Sigmoid colon (tissue), 7 donors: ENCODE data around the gene CCDC18. TPM values are rescaled to one million over a fixed set of nuclear protein-coding genes. Genes with fewer than 3 reads are reported as not detected.
"Not testable (repeated sequence)": the region's sequence is repeated elsewhere in the genome, so short reads cannot be mapped to it uniquely, and the experiment has no call there.

Experiments
- DNase-seq: peaks from one replicate; pipeline ENCODE4 v3.0.0-alpha.2; 2019
- H3K27ac ChIP-seq, 4 donors: fragments of 200-600 bp; sonication (generic); one replicate each; pipeline ENCODE4 v1.5.1; 2016 to 2019; ENCODE audit warnings: mild to moderate bottlenecking in 1 of 4
- H3K27me3 ChIP-seq, 3 donors: fragments of 200-600 bp; sonication (generic); one replicate each; pipeline ENCODE4 v1.5.1; 2019; ENCODE audit warnings: mild to moderate bottlenecking in 1 of 3
- H3K36me3 ChIP-seq, 4 donors: fragments of 200-600 bp; sonication (generic); one replicate each; pipeline ENCODE4 v1.5.1; 2016 to 2019
- H3K4me1 ChIP-seq, 4 donors: fragments of 200-600 bp; sonication (generic); one replicate each; pipeline ENCODE4 v1.5.1; 2017 to 2019
- H3K4me3 ChIP-seq, 4 donors: fragments of 200-600 bp; sonication (generic); one replicate each; pipeline ENCODE4 v1.5.1; 2017 to 2019; ENCODE audit warnings: mild to moderate bottlenecking in 2 of 4, moderate library complexity in 1 of 4
- H3K9me3 ChIP-seq, 4 donors: fragments of 200-600 bp in 3 of 4; sonication (generic) in 3 of 4; one replicate each; pipeline versions ENCODE4 v1.5.1 to v1.6.1; 2013 to 2019
- CTCF ChIP-seq, 4 experiments: fragments of 450-650 bp in 3 of 4; fragments of 200-600 bp in 1 of 4; IDR thresholded peaks; one replicate each; pipeline ENCODE4 v1.5.1; 2016 to 2019; ENCODE audit warnings: antibody characterized with exemption in 4 of 4, mild to moderate bottlenecking in 3 of 4, moderate library complexity in 2 of 4
- EP300 ChIP-seq, 4 donors: sonication (generic); formaldehyde crosslinking; IDR thresholded peaks; one replicate each; pipeline ENCODE4 v1.6.1; 2017; ENCODE audit warnings: antibody characterized with exemption in 4 of 4
- POLR2A ChIP-seq, 2 donors: fragments of 450-650 bp; IDR thresholded peaks; one replicate each; pipeline ENCODE4 v1.6.1; 2016; ENCODE audit warnings: antibody characterized with exemption in 2 of 2, mild to moderate bottlenecking in 2 of 2, moderate library complexity in 2 of 2
- POLR2AphosphoS5 ChIP-seq, 4 donors: sonication (generic); formaldehyde crosslinking; IDR thresholded peaks; one replicate each; pipeline ENCODE4 v1.6.1; 2017; ENCODE audit warnings: antibody characterized with exemption in 4 of 4
- WGBS, 2 donors: extraction: QIAGEN DNeasy Blood & Tissue Kit; methylation state at CpG; one replicate each; pipeline ENCODE4 v1.1.7; 2013; 5-methylcytosine and 5-hydroxymethylcytosine counted together
- intact Hi-C: fragments of 100-400 bp; cut with DNase I; formaldehyde crosslinking; loops from one replicate; pipeline ENCODE4 v1.15.1; 2023
- polyA plus RNA-seq, 3 donors: library from polyadenylated mRNA; stranded (reverse); fragments of 200-250 nt; gene quantifications; one replicate each; pipeline ENCODE4 v1.2.3, GENCODE V29; 2013
- total RNA-seq, 4 donors: library from RNA; depleted of rRNA; stranded (reverse); fragments of >200 nt; gene quantifications; one replicate each; pipeline ENCODE4 v1.1.0, GENCODE V29; 2016
- donor health status: healthy with polysubstance abuse.
- donor health status: Bipolar disorder and iron deficiency.
- donor health status: healthy.

Gene CCDC18
- total and polyA plus RNA-seq, 7 donors: 0.60 to 6.9 (median 2.5) TPM

DNA sequence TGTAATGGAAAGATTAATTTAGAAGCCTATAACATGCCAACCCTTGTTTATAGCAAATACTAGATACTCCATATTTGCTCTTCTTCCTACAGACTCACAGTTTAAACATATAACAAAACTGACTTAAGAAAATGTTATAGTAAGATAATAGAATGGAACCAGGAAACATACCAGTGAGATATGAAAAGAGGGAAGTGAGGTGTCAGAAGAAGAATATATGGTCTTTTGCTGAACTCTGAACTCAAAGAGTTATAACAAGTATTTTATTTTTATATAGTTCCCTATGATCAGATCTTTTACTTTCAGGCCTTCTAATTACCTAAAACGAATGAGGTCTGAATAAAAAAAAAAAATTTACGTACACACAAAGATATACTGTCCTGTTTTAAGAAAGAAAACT, 21.2 kb upstream of the CCDC18 start:
- intact Hi-C loops: no loop called here
- TF ChIP-seq CTCF (IDR thresholded peaks at IDR 0.05) (no peak), POLR2A (IDR thresholded peaks at IDR 0.05) (no peak), POLR2AphosphoS5 (IDR thresholded peaks at IDR 0.05) (no peak), EP300 (IDR thresholded peaks at IDR 0.05) (no peak)
- H3K9me3 ChIP-seq: no peaks in the 10 kb centered on the region
- no peak overlapping the region for H3K27ac ChIP-seq
- H3K4me3 ChIP-seq: no peak overlapping the region
- peaks cover 0 to 51% (median 5%) of the 10 kb centered on the region in 4 donors for H3K36me3 ChIP-seq
- H3K4me1 ChIP-seq: peaks cover 0 to 11% (median 2%) of the 10 kb centered on the region in 4 donors
- no peaks in the 10 kb centered on the region for H3K27me3 ChIP-seq
- no peak for DNase-seq
- 17 to 55% methylated on average over 2 of the region's 2 CpGs for WGBS, 2 donors

DNA sequence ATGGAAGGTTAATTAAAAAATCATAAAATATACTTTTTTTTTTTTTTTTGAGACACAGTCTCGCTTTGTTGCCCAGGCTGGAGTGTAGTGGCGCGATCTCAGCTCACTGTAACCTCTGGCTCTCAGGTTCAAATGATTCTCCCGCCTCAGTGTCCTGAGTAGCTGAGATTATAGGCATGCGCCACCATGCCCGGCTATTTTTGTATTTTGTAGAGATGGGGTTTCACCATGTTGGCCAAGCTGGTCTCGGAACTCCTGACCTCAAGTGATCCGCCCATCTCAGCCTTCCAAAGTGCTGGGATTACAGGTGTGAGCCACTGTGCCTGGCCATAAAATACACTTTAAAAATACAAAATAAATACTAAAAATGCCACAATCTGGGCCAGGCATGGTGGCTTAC, 17.2 kb upstream of the CCDC18 start:
- H3K9me3 ChIP-seq, DNase-seq, H3K4me1 ChIP-seq, intact Hi-C loops, H3K4me3 ChIP-seq, H3K27ac ChIP-seq, H3K27me3 ChIP-seq: not testable (repeated sequence)
- H3K36me3 ChIP-seq: peaks cover 0 to 17% (median 0%) of the 10 kb centered on the region in 4 donors
- 97% methylated on average over 8 of the region's 8 CpGs for WGBS, 2 donors

GRCh38 chr1:93164816-93165215, 15.7 kb upstream of the CCDC18 start:
- H3K36me3 ChIP-seq: peaks cover 0 to 2% (median 0%) of the 10 kb centered on the region in 4 donors
- no peaks in the 10 kb centered on the region for H3K9me3 ChIP-seq
- H3K4me3 ChIP-seq: no peak overlapping the region
- H3K4me1 ChIP-seq: no peaks in the 10 kb centered on the region
- DNase-seq: no peak
- no peaks in the 10 kb centered on the region for H3K27me3 ChIP-seq
- 92 to 94% methylated on average over 2 of the region's 2 CpGs for WGBS, 2 donors
- H3K27ac ChIP-seq: no peak overlapping the region
- intact Hi-C loops: no loop called here
- TF ChIP-seq POLR2A (IDR thresholded peaks at IDR 0.05): no peak

GRCh38 chr1:93165895-93166294, 14.6 kb upstream of the CCDC18 start:
- H3K9me3 ChIP-seq, H3K27me3 ChIP-seq, DNase-seq, intact Hi-C loops, H3K4me1 ChIP-seq, H3K4me3 ChIP-seq, H3K27ac ChIP-seq, H3K36me3 ChIP-seq: not testable (repeated sequence)
- 94 to 98% methylated on average over 1 of the region's 1 CpG for WGBS, 2 donors

DNA sequence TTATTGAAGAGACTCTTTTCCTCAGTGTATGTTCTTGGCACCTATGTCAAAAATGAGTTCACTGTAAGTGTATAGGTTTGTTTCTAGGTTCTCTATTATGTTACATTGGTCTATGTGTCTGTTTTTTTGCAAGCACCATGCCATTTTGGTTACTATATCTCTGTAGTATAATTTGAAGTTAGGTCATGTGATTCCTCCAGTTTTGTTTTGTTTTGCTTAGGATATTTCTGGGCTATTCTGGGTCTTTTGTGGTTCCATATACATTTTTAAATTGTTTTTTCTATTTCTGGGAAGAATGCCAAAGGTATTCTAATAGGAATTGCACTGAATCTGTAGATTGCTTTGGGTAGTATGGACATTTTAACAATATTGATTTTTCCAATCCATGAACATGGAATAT, 13.5 kb upstream of the CCDC18 start:
- DNase-seq: no peak
- Histone ChIP-seq H3K4me3 (no peak overlapping the region), H3K36me3 (no peaks in the 10 kb centered on the region), H3K27ac (no peak overlapping the region), H3K4me1 (peaks cover 0 to 13% (median 3%) of the 10 kb centered on the region in 4 donors), H3K9me3 (no peaks in the 10 kb centered on the region), H3K27me3 (no peaks in the 10 kb centered on the region)
- intact Hi-C loops: no loop called here
- TF ChIP-seq POLR2AphosphoS5 (IDR thresholded peaks at IDR 0.05) (no peak), CTCF (IDR thresholded peaks at IDR 0.05) (no peak), EP300 (IDR thresholded peaks at IDR 0.05) (no peak), POLR2A (IDR thresholded peaks at IDR 0.05) (no peak)

DNA sequence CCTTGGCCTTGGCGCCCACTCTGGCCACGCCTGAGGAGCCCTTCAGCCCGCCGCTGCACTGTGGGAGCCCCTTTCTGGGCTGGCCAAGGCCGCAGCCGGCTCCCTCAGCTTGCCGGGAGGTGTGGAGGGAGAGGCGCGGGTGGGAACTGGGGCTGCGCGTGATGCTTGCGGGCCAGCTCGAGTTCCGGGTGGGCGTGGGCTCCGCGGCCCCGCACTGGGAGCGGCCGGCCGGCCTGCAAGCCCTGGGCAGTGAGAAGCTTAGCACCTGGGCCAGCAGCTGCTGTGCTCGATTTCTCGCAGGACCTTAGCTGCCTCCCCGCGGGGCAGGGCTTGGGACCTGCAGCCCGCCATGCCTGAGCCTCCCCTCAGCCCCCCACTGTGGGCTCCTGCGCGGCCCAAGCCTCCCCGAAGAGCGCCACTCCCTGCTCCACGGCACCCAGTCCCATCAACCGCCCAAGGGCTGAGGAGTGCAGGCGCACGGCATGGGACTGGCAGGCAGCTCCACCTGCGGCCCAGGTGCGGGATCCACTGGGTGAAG, 10.3 kb upstream of the CCDC18 start:
- 96 to 98% methylated on average over 36 of the region's 36 CpGs for WGBS, 2 donors
- not testable (repeated sequence) for H3K9me3 ChIP-seq, DNase-seq, H3K36me3 ChIP-seq, H3K27me3 ChIP-seq, H3K27ac ChIP-seq, H3K4me3 ChIP-seq
- intact Hi-C loops: loop anchor here (10.0 kb wide), 1 partner anchor 385 kb away; the partner anchor contains the start of gene EVI5
- H3K4me1 ChIP-seq: peaks cover 0 to 29% (median 16%) of the 10 kb centered on the region in 4 donors

- 19 to 54% methylated on average over 1 of the region's 1 CpG for WGBS, 2 donors
- H3K4me1 ChIP-seq: peaks cover 0 to 31% (median 18%) of the 10 kb centered on the region in 4 donors
- no peak for DNase-seq
- intact Hi-C loops: loop anchor here (10.0 kb wide), 1 partner anchor 387 kb away; the partner anchor contains the start of gene EVI5
- H3K9me3 ChIP-seq: no peaks in the 10 kb centered on the region
- TF ChIP-seq POLR2A (IDR thresholded peaks at IDR 0.05) (no peak), CTCF (IDR thresholded peaks at IDR 0.05) (no peak), POLR2AphosphoS5 (IDR thresholded peaks at IDR 0.05) (no peak), EP300 (IDR thresholded peaks at IDR 0.05) (no peak)
- H3K27ac ChIP-seq: no peak overlapping the region
- no peaks in the 10 kb centered on the region for H3K27me3 ChIP-seq
- H3K36me3 ChIP-seq: peaks cover 0 to 8% (median 0%) of the 10 kb centered on the region in 4 donors
- H3K4me3 ChIP-seq: no peak overlapping the region
Measured at GRCh38 chr1:93171549-93172034, 8.9 kb upstream of the CCDC18 start.
